Neural cell (in vitro differentiated cells): ENCODE data around the gene LPAR3.

Source experiments
- CTCF ChIP-seq: fragments of 450-650 bp; IDR thresholded peaks from 2 replicates; pipeline ENCODE4 v1.5.1; 2014; ENCODE audit warnings: antibody characterized with exemption, mild to moderate bottlenecking, moderate library complexity; ENCODE audit not compliant: poor library complexity, severe bottlenecking
- EP300 ChIP-seq: fragments of 450-650 bp; conservative IDR thresholded peaks from 2 replicates; pipeline ENCODE4 v1.6.1; 2014; ENCODE audit warnings: antibody characterized with exemption, mild to moderate bottlenecking, moderate library complexity; ENCODE audit not compliant: poor library complexity, severe bottlenecking
- EZH2 ChIP-seq: fragments of 200-600, 300-800 bp; shearing (Covaris generic), sonication (generic); IDR thresholded peaks from 2 replicates; pipeline ENCODE4 v1.6.1; 2014; ENCODE audit warnings: antibody characterized with exemption, low read length, borderline replicate concordance, mild to moderate bottlenecking; ENCODE audit not compliant: insufficient read depth, poor library complexity, severe bottlenecking
- MXI1 ChIP-seq: fragments of 450-650 bp; conservative IDR thresholded peaks from 2 replicates; pipeline ENCODE4 v1.6.1; 2014; ENCODE audit warnings: antibody characterized with exemption, mild to moderate bottlenecking; ENCODE audit not compliant: poor library complexity, severe bottlenecking
- RAD21 ChIP-seq: fragments of 450-650 bp; conservative IDR thresholded peaks from 2 replicates; pipeline ENCODE4 v1.6.1; 2014; ENCODE audit warnings: antibody characterized with exemption, mild to moderate bottlenecking, moderate library complexity
- REST ChIP-seq: IDR thresholded peaks from 2 replicates; pipeline ENCODE4 v1.6.1; 2012; ENCODE audit warnings: borderline replicate concordance
- SMC3 ChIP-seq: fragments of 450-650 bp; conservative IDR thresholded peaks from 2 replicates; pipeline ENCODE4 v1.6.1; 2014; ENCODE audit warnings: antibody characterized with exemption, mild to moderate bottlenecking, moderate library complexity; ENCODE audit not compliant: poor library complexity
- TAF1 ChIP-seq: IDR thresholded peaks from 2 replicates; pipeline ENCODE4 v1.6.1; 2012; ENCODE audit warnings: low read depth

DNA sequence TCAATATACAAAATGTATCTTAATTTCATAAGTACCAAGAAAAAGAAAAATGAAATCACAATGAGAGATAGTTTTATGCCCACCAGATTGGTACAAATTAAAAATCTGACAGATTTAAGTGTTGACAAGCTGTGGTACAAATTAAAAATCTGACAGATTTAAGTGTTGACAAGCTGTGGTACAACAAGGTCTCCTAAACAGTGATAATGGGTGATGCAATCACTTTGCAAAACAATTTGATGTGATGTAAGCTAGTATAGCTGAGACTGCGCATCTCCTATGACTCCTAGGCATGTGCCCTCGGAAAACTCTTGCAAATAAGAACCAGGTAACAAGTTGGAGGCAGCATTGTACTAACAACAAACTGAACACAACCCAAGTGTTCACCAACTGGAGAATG is 100.6 kb downstream of the LPAR3 start:
- no peak for TF ChIP-seq CTCF
- TF ChIP-seq EP300 = no peak
- no peak for TF ChIP-seq EZH2
- TF ChIP-seq SMC3 = no peak
- TF ChIP-seq RAD21 = no peak
- TF ChIP-seq REST = no peak
- no peak for TF ChIP-seq MXI1
- no peak for TF ChIP-seq TAF1
